HEK293T (cell line): ENCODE measurements around the gene CEP57.
"Not testable (repeated sequence)": the region's sequence is repeated elsewhere in the genome, so short reads cannot be mapped to it uniquely, and the experiment has no call there.

Experiments used
- CTCF ChIA-PET: fragments of 350-600 bp; formaldehyde crosslinking; extraction: SDS; loops from one replicate; lab custom pipeline; 2021; ENCODE audit warnings: antibody characterized with exemption, inconsistent platforms; lab: Yijun Ruan, JAX
- POLR2A ChIA-PET: fragments of 350-600 bp; formaldehyde crosslinking; extraction: SDS; loops from one replicate; lab custom pipeline; 2020; ENCODE audit warnings: antibody characterized with exemption, inconsistent platforms; lab: Yijun Ruan, JAX
- DNase-seq: peaks from one replicate; pipeline ENCODE4 v3.0.0; 2012; ENCODE audit warnings: mixed read lengths; ENCODE audit errors: extremely low spot score
- ARNT ChIP-seq: fragments of 450-650 bp; IDR thresholded peaks from 2 replicates; pipeline ENCODE4 v1.6.1; 2017; ENCODE audit warnings: mild to moderate bottlenecking
- BHLHE40 ChIP-seq: fragments of 450-650 bp; IDR thresholded peaks from 2 replicates; pipeline ENCODE4 v1.6.1; 2016; ENCODE audit warnings: mild to moderate bottlenecking, moderate library complexity, borderline replicate concordance
- CTBP1 ChIP-seq: fragments of 450-650 bp; IDR thresholded peaks from 2 replicates; pipeline ENCODE4 v1.6.1; 2016; ENCODE audit warnings: borderline replicate concordance
- ELF4 ChIP-seq: fragments of 450-650 bp; IDR thresholded peaks from 2 replicates; pipeline ENCODE4 v1.6.1; 2017; ENCODE audit warnings: antibody characterized with exemption
- FOXA1 ChIP-seq: fragments of 450-650 bp; IDR thresholded peaks from 2 replicates; pipeline ENCODE4 v1.6.1; 2016; ENCODE audit warnings: mild to moderate bottlenecking
- FOXK2 ChIP-seq: fragments of 450-650 bp; IDR thresholded peaks from 2 replicates; pipeline ENCODE4 v1.6.1; 2016; ENCODE audit warnings: mild to moderate bottlenecking
- FOXM1 ChIP-seq: fragments of 450-650 bp; IDR thresholded peaks from 2 replicates; pipeline ENCODE4 v1.6.1; 2017; ENCODE audit warnings: mild to moderate bottlenecking, borderline replicate concordance
- HDGF ChIP-seq: fragments of 450-650 bp; IDR thresholded peaks from 2 replicates; pipeline ENCODE4 v1.6.1; 2017; ENCODE audit warnings: antibody characterized with exemption, borderline replicate concordance
- L3MBTL2 ChIP-seq: fragments of 450-650 bp; conservative IDR thresholded peaks from 2 replicates; pipeline ENCODE4 v1.6.1; 2016; ENCODE audit warnings: mild to moderate bottlenecking
- LEF1 ChIP-seq: fragments of 450-650 bp; IDR thresholded peaks from 2 replicates; pipeline ENCODE4 v1.6.1; 2017; ENCODE audit warnings: mild to moderate bottlenecking, borderline replicate concordance
- NFRKB ChIP-seq: fragments of 450-650 bp; IDR thresholded peaks from 2 replicates; pipeline ENCODE4 v1.6.1; 2016; ENCODE audit warnings: mild to moderate bottlenecking, moderate library complexity
- SP1 ChIP-seq: fragments of 450-650 bp; IDR thresholded peaks from 2 replicates; pipeline ENCODE4 v1.6.1; 2017
- SUZ12 ChIP-seq: fragments of 450-650 bp; IDR thresholded peaks from 2 replicates; pipeline ENCODE4 v1.6.1; 2016; ENCODE audit warnings: mild to moderate bottlenecking
- TARDBP ChIP-seq: fragments of 450-650 bp; IDR thresholded peaks from 2 replicates; pipeline ENCODE4 v1.6.1; 2016
- ZNF384 ChIP-seq: fragments of 450-650 bp; IDR thresholded peaks from 2 replicates; pipeline ENCODE4 v1.6.1; 2016
- TF ChIP-seq, protein P1 (sequence below): fragments of 450-650 bp; IDR thresholded peaks from 2 replicates; pipeline ENCODE4 v1.6.1; 2016

CEP57 gene

DNA sequence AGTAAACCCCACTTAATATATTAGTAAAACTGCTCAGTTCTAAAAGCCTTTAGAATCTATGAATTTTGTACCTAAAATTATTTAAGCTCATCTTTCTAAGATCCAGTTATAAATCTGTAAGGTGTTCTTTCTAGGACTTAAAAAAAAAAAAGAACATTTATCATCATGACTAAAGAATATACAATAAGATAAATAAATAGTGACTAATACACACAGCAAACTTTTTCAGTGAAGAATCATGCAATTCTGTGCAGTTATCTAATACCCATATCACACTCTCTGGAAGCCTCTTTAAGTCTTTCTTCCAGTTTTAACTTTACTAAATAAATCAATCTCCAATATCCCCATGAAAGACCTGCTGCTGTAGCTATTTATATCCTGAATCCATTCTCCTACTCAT, 59.8 kb downstream of the CEP57 start:
- ChIA-PET POLR2A (interaction anchor here (0.7 kb wide), 1 partner anchor 539 kb away, joined by 3 read pairs; the partner anchor contains the start of genes CCDC82 and JRKL), CTCF (interaction anchor here (1.1 kb wide), 1 partner anchor 791 kb away, joined by 5 read pairs; no protein-coding TSS in a partner anchor)
- no peak for DNase-seq
- no peak for TF ChIP-seq HDGF
- no peak for TF ChIP-seq FOXA1
- no peak for TF ChIP-seq LEF1
- TF ChIP-seq CTBP1: no peak
- TF ChIP-seq, protein P1, sequence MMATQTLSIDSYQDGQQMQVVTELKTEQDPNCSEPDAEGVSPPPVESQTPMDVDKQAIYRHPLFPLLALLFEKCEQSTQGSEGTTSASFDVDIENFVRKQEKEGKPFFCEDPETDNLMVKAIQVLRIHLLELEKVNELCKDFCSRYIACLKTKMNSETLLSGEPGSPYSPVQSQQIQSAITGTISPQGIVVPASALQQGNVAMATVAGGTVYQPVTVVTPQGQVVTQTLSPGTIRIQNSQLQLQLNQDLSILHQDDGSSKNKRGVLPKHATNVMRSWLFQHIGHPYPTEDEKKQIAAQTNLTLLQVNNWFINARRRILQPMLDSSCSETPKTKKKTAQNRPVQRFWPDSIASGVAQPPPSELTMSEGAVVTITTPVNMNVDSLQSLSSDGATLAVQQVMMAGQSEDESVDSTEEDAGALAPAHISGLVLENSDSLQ: no peak
- TF ChIP-seq FOXK2: no peak
- no peak for TF ChIP-seq NFRKB
- TF ChIP-seq L3MBTL2: no peak
- no peak for TF ChIP-seq TARDBP
- TF ChIP-seq BHLHE40: no peak
- TF ChIP-seq SP1: no peak
- TF ChIP-seq FOXM1: no peak

DNA sequence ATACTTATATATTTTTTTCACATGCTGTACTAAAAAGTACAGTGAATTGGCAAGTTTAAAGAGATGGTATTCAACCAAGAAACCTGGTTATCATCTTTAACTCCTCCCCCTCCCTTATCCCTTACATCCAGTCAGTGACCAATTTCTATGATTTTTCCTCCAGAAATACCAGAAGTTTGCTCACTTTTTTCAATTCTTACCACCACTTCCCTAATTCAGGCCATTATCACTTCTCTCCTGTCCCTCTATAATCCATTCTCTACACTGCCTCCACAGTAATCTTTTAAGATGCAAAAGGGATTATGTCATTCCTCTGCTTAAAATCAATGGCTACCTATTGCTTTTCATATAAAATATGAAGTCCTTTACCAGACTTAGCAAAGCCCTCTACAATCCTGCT, 62.8 kb downstream of the CEP57 start:
- DNase-seq: no peak
- ChIA-PET POLR2A (no interaction called here), CTCF (no interaction called here)
- TF ChIP-seq FOXA1 (no peak), L3MBTL2 (no peak), BHLHE40 (no peak), HDGF (no peak), LEF1 (no peak), ARNT (no peak), SUZ12 (no peak), ZNF384 (no peak), FOXM1 (no peak), NFRKB (no peak), FOXK2 (no peak), ELF4 (no peak), TARDBP (no peak), CTBP1 (no peak)

DNA sequence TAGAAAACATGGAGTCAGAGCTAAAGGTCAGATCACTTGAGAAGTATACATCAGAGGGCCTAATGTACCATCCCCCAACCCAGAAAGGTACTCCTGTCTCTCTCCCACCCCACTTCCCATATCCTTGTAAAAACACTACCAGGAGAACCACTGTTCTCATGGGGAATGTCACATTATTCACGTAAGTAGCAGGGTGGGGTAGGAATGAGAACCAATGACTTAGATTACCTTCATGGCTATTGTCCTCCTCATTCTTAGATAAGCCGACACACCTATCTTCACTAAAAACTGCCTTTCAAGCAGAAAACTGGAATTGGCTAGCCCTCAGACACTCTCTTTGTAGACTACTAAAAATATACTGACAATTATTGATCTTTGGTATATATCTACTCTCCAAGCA, 63.6 kb downstream of the CEP57 start:
- ChIA-PET CTCF (no interaction called here), POLR2A (no interaction called here)

DNA sequence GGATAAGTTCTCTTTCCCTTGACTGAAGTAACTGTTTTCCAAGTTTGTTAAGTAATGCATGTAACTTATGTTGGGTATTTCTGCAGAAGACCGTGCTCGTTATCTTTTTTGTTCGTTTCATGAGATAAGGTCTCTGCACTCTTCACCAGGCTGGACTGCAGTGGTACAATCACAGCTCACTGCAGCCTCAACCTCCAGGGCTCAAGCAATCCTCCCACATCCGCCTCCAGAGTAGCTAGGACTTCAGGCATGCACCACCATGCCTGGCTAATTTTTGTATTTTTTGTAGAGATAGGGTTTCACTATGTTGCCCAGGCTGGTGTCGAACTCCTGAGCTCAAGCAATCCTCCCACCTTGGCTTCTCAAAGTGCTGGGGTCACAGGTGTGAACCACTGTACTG, 64.1 kb downstream of the CEP57 start:
- CTCF ChIA-PET, POLR2A ChIA-PET, DNase-seq: not testable (repeated sequence)

More for the DNA sequence above, 63.6 kb downstream of the CEP57 start:
- DNase-seq: no peak
- TF ChIP-seq TARDBP: no peak
- no peak for TF ChIP-seq FOXK2
- no peak for TF ChIP-seq LEF1
- no peak for TF ChIP-seq CTBP1
- TF ChIP-seq FOXA1: no peak
- TF ChIP-seq BHLHE40: no peak
- no peak for TF ChIP-seq ZNF384
- TF ChIP-seq ARNT: no peak
- TF ChIP-seq SUZ12: no peak

DNA sequence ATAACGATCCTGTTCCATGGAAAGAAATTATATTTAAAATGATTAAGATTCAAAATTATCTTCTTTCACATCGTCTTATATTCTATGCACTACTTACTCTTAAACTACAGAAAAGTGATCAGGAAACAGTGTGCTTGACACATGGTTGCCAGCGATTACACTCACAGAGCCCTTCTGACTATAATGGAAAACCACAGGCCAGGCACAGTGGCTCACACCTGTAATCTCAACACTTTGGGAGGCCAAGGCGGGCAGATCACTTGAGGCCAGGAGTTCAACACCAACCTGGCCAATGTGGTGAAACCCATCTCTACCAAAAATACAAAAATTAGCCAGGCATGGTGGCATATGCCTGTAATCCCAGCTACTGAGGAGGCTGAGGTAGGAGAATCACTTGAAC, 69.7 kb downstream of the CEP57 start:
- POLR2A ChIA-PET, CTCF ChIA-PET, DNase-seq: not testable (repeated sequence)

DNA sequence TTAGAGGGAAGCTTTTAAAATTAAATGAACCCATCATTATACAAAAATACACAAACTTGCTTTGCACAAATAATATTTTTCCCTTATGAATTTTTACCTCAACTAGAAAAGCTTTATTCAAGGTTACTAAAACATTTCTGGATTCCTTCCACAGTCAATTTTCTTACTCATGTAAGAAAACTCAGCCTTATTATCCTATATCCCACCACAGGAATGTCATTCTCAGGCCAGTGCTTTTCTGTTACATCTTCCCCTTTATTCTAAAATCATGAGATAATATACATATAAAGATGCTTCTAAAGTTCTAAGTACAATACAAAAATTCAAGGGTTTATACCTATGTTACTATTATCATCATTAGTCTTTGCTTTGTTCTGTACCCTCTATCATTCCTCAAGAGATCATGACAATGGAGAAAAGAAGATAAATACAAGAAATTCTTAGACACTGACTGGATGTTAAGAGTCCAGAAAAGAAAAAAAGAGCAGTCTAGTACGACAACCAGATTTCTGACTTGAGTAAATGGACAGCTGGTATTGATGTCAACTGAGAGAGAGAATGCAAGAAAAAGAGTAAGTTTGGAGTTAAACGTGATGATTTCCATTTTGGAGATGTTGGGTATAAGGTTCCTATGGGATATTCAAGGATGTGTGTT, 73.3 kb downstream of the CEP57 start:
- TF ChIP-seq LEF1 (no peak), TARDBP (no peak), FOXA1 (no peak), SUZ12 (no peak), NFRKB (no peak), SP1 (no peak), L3MBTL2 (no peak)
- TF ChIP-seq, protein P1: no peak
- ChIA-PET POLR2A (no interaction called here), CTCF (no interaction called here)
- no peak for DNase-seq

DNA sequence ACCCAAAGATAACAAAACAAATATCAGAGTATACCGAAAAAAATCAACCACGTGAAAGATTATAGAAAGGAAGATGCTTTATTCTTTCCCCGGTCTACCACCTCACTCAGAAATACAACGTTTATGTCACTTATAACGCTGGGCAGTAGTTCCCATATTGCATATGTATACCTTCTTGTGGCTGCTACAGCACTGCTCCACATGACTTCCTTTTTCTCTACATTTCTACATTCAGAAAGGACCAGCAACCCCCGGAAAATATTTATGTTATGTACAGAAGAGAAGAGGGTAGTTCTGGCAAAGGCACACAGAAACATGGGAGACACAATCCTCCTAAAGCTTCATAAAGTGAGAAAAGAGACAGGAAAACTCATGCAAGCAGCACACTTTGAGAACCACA, 76.8 kb downstream of the CEP57 start:
- no peak for TF ChIP-seq ZNF384
- no peak for TF ChIP-seq BHLHE40
- no peak for TF ChIP-seq ARNT
- TF ChIP-seq HDGF: no peak
- TF ChIP-seq CTBP1: no peak
- no peak for TF ChIP-seq NFRKB
- no peak for TF ChIP-seq SUZ12
- no peak for TF ChIP-seq SP1
- no peak for TF ChIP-seq TARDBP
- CTCF ChIA-PET: no interaction called here
- POLR2A ChIA-PET: no interaction called here
- DNase-seq: no peak

DNA sequence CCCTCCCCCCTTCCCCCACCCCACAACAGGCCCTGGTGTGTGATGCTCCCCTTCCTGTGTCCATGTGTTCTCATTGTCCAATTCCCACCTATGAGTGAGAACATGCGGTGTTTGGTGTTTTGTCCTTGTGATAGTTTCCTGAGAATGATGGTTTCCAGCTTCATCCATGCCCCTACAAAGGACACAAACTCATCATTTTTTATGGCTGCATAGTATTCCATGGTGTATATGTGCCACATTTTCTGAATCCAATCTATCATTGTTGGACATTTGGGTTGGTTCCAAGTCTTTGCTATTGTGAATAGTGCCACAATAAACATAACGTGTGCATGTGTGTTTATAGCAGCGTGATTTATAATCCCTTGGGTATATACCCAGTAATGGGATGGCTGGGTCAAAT, 80.6 kb downstream of the CEP57 start:
- CTCF ChIA-PET, POLR2A ChIA-PET, DNase-seq: not testable (repeated sequence)
